Measurements from ENCODE around the gene GABRR2.

DNA sequence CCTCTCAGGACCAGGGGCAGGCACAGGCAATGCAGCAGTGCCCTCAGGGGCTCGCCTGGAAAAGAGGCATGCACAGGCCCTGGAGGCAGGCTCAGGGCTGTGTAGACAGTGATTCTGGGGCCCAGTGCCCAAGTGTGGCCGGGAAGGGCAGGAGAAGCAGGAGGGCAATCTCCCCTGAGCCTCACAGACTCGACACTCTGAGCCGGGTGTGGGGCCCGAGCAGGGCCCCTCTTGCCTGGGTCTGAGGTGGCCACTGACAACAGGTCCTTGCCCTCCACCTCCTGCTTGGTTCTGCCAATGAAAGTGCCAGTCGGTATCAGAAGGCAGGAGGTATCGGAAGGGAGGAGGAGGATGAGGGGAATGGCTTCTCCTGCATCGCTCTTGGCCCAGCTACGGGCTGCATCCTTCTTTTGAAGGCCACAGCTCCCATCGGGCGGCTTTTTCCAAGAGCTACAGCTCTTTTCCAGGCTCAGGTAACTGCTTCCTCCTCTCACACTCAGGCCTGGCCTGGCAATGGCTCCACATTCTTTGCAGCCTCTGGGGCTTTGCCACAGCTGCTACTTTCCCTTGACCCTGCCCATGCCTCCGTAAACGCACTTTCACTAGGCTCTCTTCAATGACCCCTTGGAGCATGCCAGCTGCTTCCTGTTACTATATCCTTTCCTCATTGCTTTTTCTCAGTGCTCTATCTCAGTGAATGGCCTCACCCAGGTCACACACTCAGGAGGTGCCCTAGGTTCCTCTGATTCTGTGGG is 24.5 kb downstream of the GABRR2 start:
- TF ChIP-seq, protein P1, sequence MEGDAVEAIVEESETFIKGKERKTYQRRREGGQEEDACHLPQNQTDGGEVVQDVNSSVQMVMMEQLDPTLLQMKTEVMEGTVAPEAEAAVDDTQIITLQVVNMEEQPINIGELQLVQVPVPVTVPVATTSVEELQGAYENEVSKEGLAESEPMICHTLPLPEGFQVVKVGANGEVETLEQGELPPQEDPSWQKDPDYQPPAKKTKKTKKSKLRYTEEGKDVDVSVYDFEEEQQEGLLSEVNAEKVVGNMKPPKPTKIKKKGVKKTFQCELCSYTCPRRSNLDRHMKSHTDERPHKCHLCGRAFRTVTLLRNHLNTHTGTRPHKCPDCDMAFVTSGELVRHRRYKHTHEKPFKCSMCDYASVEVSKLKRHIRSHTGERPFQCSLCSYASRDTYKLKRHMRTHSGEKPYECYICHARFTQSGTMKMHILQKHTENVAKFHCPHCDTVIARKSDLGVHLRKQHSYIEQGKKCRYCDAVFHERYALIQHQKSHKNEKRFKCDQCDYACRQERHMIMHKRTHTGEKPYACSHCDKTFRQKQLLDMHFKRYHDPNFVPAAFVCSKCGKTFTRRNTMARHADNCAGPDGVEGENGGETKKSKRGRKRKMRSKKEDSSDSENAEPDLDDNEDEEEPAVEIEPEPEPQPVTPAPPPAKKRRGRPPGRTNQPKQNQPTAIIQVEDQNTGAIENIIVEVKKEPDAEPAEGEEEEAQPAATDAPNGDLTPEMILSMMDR (conservative IDR thresholded peaks at IDR 0.05; ENCODE audit: low read length): no peak
- TF ChIP-seq EZH2phosphoT487 (IDR thresholded peaks at IDR 0.05; ENCODE audit: borderline replicate concordance): no peak

All from Loucy (cell line).